PC-9 (cell line): ENCODE measurements around the gene NUFIP2. TPM values are rescaled to one million over a fixed set of nuclear protein-coding genes. Genes with fewer than 3 reads are reported as not detected.
"Not testable (repeated sequence)": the region's sequence is repeated elsewhere in the genome, so short reads cannot be mapped to it uniquely, and the experiment has no call there.

Source experiments
- BruUV-seq: library from RNA; stranded (reverse); fragments of 400-500 nt; replicated peaks from 2 replicates; lab custom pipeline; 2021; lab: Mats Ljungman, UMichigan
- CTCF ChIA-PET: fragments of 300-600 bp; sonication (Branson Sonifier 250); formaldehyde crosslinking; loops from one replicate; lab custom pipeline; 2022; ENCODE audit warnings: antibody characterized with exemption; lab: Charles Lee
- POLR2A ChIA-PET: fragments of 300-600 bp; sonication (Branson Sonifier 250); formaldehyde crosslinking; loops from one replicate; lab custom pipeline; 2022; ENCODE audit warnings: antibody characterized with exemption; ENCODE audit not compliant: unreplicated experiment; lab: Charles Lee
- DNase-seq, 2 experiments: peaks; one replicate each; pipeline versions ENCODE4 v3.0.0 to v3.0.0-alpha.2; 2015 to 2022; ENCODE audit warnings: mixed read lengths in 1 of 2
- H2AFZ ChIP-seq: fragments of 200-600 bp; sonication (generic); 2 replicates; pipeline ENCODE4 v1.8.1; 2017; ENCODE audit warnings: antibody characterized with exemption
- H3F3A ChIP-seq: fragments of 200-600 bp; sonication (generic); 2 replicates; pipeline ENCODE4 v1.8.1; 2017; ENCODE audit warnings: antibody characterized with exemption, mild to moderate bottlenecking, low read depth; ENCODE audit not compliant: insufficient read depth
- H3K27ac ChIP-seq: fragments of 200-600 bp; sonication (generic); 2 replicates; pipeline ENCODE4 v1.6.1; 2016; ENCODE audit warnings: mixed run types
- H3K27me3 ChIP-seq: fragments of 200-600 bp; sonication (generic); 2 replicates; pipeline ENCODE4 v1.6.1; 2016; ENCODE audit warnings: low read depth, mixed run types; ENCODE audit not compliant: insufficient read depth
- H3K36me3 ChIP-seq: fragments of 200-600 bp; sonication (generic); 2 replicates; pipeline ENCODE4 v1.6.1; 2016; ENCODE audit warnings: low read depth, mixed run types
- H3K4me1 ChIP-seq: fragments of 200-600 bp; sonication (generic); replicated peaks from 2 replicates; pipeline ENCODE4 v1.6.1; 2016; ENCODE audit warnings: mixed run types; ENCODE audit not compliant: insufficient read depth
- H3K4me2 ChIP-seq: fragments of 200-600 bp; sonication (generic); 2 replicates; pipeline ENCODE4 v1.6.1; 2017; ENCODE audit warnings: mixed run types
- H3K4me3 ChIP-seq: fragments of 200-600 bp; sonication (generic); 2 replicates; pipeline ENCODE4 v1.6.1; 2016; ENCODE audit warnings: mixed run types
- H3K79me2 ChIP-seq: fragments of 200-600 bp; sonication (generic); 2 replicates; pipeline ENCODE4 v1.6.1; 2017; ENCODE audit warnings: low read depth, mixed run types
- H3K9me2 ChIP-seq: fragments of 200-600 bp; sonication (generic); 2 replicates; pipeline ENCODE4 v1.8.1; 2017; ENCODE audit warnings: mild to moderate bottlenecking; ENCODE audit not compliant: insufficient read depth
- H3K9me3 ChIP-seq: fragments of 200-600 bp; sonication (generic); 2 replicates; pipeline ENCODE4 v1.8.1; 2016; ENCODE audit warnings: low read depth; ENCODE audit not compliant: insufficient read depth
- H4K20me1 ChIP-seq: fragments of 200-600 bp; sonication (generic); 2 replicates; pipeline ENCODE4 v1.8.1; 2017; ENCODE audit not compliant: insufficient read depth
- EZH2 ChIP-seq: fragments of 200-600 bp; sonication (generic); IDR thresholded peaks from 2 replicates; pipeline ENCODE4 v1.8.0; 2017; ENCODE audit warnings: antibody characterized with exemption, low read depth
- intact Hi-C: fragments of 100-400 bp; cut with micrococcal nuclease; formaldehyde crosslinking; loops from one replicate; pipeline ENCODE4 v1.10.0; 2022; ENCODE audit not compliant: unreplicated experiment
- total RNA-seq: library from RNA; stranded (reverse); gene quantifications from 2 replicates; pipeline ENCODE4 v1.2.3, GENCODE V29; 2021
- TF ChIP-seq, protein P1 (sequence below): fragments of 200-600 bp; sonication (generic); conservative IDR thresholded peaks from 2 replicates; pipeline ENCODE4 v1.6.1; 2017; ENCODE audit warnings: mixed run types, antibody characterized with exemption, mild to moderate bottlenecking, moderate library complexity

NUFIP2 gene
- total RNA-seq, 1 experiment from 2014 or later, result 73.1 TPM

DNA sequence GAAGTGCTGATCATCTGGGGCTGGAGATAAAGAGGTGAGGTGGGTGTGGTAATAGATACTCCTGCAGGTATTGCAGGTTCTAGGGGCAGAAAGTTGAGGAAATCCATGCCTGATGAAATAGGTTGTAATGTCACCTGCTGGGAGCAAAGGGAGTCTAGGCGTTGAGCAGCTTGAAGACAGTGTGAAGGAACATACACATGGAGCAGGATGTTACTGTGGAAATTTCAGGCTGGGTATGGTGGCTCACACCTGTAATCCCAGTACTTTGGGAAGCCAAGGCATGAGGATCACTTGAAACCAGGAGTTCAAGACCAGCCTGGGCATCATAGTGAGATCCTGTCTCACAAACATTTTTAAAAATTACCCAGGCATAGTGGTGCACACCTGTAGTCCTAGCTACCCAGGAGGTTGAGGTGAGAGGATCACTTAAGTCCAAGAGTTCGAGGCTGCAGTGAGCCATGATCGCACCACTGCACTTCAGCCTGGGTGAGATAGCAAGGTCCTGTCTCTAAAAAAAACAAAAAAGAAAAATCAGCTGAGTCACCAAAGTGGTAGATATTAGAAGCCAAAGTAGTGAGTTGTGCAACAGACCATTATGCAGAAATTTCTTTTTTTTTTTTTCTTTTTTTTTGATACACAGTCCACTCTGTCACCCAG is 56.3 kb downstream of the NUFIP2 start:
- Histone ChIP-seq H3K4me1 (peaks cover 47% of the 10 kb centered on the region), H3K79me2 (no peaks in the 10 kb centered on the region), H3K4me3 (no peak overlapping the region), H3K9me2 (no peaks in the 10 kb centered on the region), H3K9me3 (no peaks in the 10 kb centered on the region), H3K27ac (peak overlapping the region; percentile 74), H2AFZ (no peak overlapping the region), H3F3A (peaks cover 32% of the 10 kb centered on the region), H4K20me1 (no peaks in the 10 kb centered on the region), H3K27me3 (no peaks in the 10 kb centered on the region), H3K36me3 (no peaks in the 10 kb centered on the region), H3K4me2 (peak overlapping the region; percentile 30; the same call in 1 of the 2 replicates)
- intact Hi-C loops, result no loop called here
- DNase-seq, result peak in 1 of 2 experiments; percentile 53
- BruUV-seq, result no TSS peak
- POLR2A ChIA-PET, result interaction anchor here (0.6 kb wide), 2 partner anchors 24 to 61 kb away, joined by 3 read pairs; no protein-coding TSS in a partner anchor
- CTCF ChIA-PET, result interaction anchor here (0.9 kb wide), 1 partner anchor 17 kb away, joined by 3 read pairs; no protein-coding TSS in a partner anchor
- no peak for TF ChIP-seq EZH2
- TF ChIP-seq, protein P1, sequence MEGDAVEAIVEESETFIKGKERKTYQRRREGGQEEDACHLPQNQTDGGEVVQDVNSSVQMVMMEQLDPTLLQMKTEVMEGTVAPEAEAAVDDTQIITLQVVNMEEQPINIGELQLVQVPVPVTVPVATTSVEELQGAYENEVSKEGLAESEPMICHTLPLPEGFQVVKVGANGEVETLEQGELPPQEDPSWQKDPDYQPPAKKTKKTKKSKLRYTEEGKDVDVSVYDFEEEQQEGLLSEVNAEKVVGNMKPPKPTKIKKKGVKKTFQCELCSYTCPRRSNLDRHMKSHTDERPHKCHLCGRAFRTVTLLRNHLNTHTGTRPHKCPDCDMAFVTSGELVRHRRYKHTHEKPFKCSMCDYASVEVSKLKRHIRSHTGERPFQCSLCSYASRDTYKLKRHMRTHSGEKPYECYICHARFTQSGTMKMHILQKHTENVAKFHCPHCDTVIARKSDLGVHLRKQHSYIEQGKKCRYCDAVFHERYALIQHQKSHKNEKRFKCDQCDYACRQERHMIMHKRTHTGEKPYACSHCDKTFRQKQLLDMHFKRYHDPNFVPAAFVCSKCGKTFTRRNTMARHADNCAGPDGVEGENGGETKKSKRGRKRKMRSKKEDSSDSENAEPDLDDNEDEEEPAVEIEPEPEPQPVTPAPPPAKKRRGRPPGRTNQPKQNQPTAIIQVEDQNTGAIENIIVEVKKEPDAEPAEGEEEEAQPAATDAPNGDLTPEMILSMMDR, result no peak

DNA sequence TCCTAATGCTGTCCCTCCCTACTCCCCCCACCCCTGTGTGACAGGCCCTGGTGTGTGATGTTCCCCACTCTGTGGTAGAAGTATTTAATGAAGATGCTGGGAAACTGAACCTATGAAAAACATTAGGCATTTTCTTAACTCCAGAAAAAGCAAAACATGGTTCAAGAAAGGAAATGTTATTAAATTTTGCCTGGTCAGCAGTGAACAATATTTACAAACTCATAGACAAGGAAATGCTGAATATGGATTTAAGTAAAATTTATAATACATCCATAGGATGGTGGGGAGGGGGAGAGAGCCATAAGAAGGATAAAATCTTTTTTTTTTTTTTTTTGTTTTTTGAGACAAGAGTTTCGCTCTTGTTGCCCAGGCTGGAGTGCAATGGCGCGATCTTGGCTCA is 58.0 kb downstream of the NUFIP2 start:
- CTCF ChIA-PET, result interaction anchor here (0.7 kb wide), 1 partner anchor 17 kb away, joined by 3 read pairs; no protein-coding TSS in a partner anchor
- H3K9me3 ChIP-seq, result no peaks in the 10 kb centered on the region
- no peak overlapping the region for H3K4me3 ChIP-seq
- no peaks in the 10 kb centered on the region for H3K36me3 ChIP-seq
- POLR2A ChIA-PET, result interaction anchor here (0.7 kb wide), 1 partner anchor 546 kb away, joined by 5 read pairs; no protein-coding TSS in a partner anchor
- H3K4me2 ChIP-seq, result no peak overlapping the region
- H3K9me2 ChIP-seq, result no peaks in the 10 kb centered on the region
- no peaks in the 10 kb centered on the region for H4K20me1 ChIP-seq
- intact Hi-C loops, result no loop called here
- no TSS peak for BruUV-seq
- DNase-seq, result no peak
- peaks cover 17% of the 10 kb centered on the region for H3F3A ChIP-seq
- no peaks in the 10 kb centered on the region for H3K79me2 ChIP-seq
- no peaks in the 10 kb centered on the region for H3K27me3 ChIP-seq
- TF ChIP-seq, protein P1, result no peak
- no peak for TF ChIP-seq EZH2
- H2AFZ ChIP-seq, result no peak overlapping the region
- peaks cover 34% of the 10 kb centered on the region for H3K4me1 ChIP-seq
- H3K27ac ChIP-seq, result no peak overlapping the region

DNA sequence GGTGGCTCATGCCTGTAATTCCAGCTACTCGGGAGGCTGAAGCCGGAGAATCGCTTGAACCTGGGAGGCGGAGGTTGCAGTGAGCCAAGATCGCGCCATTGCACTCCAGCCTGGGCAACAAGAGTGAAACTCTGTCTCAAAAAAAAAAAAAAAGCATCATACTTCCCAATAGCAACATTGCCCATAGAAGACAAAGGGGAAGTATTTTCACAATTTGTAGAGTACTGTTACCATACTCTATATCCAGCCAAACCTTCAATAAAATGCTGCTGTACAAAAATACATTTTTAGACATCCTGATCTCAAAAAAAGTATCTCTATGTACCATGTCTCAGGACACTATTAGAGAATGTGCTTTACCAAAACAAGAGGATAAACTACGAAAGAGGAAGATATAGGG is 59.0 kb downstream of the NUFIP2 start:
- intact Hi-C loops, H3K4me3 ChIP-seq: not testable (repeated sequence)

More for the DNA sequence above, 59.0 kb downstream of the NUFIP2 start:
- H3K9me2 ChIP-seq, H4K20me1 ChIP-seq, H3K9me3 ChIP-seq, H3F3A ChIP-seq, POLR2A ChIA-PET, H2AFZ ChIP-seq, H3K4me2 ChIP-seq, CTCF ChIA-PET, H3K27ac ChIP-seq, H3K36me3 ChIP-seq, H3K79me2 ChIP-seq, H3K27me3 ChIP-seq, BruUV-seq, DNase-seq: not testable (repeated sequence)
- H3K4me1 ChIP-seq, result peaks cover 25% of the 10 kb centered on the region
